IPS DF 6.9 (cell line): ENCODE results near the gene FZD10.

Source experiments
- DNase-seq: peaks from one replicate; pipeline ENCODE4 v3.0.0-alpha.2; 2013; ENCODE audit warnings: low read depth, low spot score
- H3K27ac ChIP-seq: one replicate; pipeline ENCODE4 v1.5.1; 2013; ENCODE audit warnings: low read length, control low read depth
- H3K27me3 ChIP-seq: 2 replicates; pipeline ENCODE4 v1.6.1; 2013; ENCODE audit warnings: mild to moderate bottlenecking, low read length; ENCODE audit not compliant: control insufficient read depth, insufficient read depth
- H3K36me3 ChIP-seq: 2 replicates; pipeline ENCODE4 v1.6.1; 2013; ENCODE audit warnings: low read length; ENCODE audit not compliant: control insufficient read depth, insufficient read depth
- H3K4me1 ChIP-seq: 2 replicates; pipeline ENCODE4 v1.6.1; 2013; ENCODE audit warnings: low read length; ENCODE audit not compliant: control insufficient read depth, insufficient read depth
- H3K4me3 ChIP-seq: 2 replicates; pipeline ENCODE4 v1.5.1; 2013; ENCODE audit warnings: mild to moderate bottlenecking, low read length
- H3K9me3 ChIP-seq: 2 replicates; pipeline ENCODE4 v1.6.1; 2013; ENCODE audit warnings: low read length, inconsistent platforms; ENCODE audit not compliant: control insufficient read depth, insufficient read depth
- WGBS: extraction: QIAGEN DNeasy Blood & Tissue Kit; methylation state at CpG from one replicate; pipeline ENCODE4 v1.1.7; 2013; ENCODE audit warnings: mixed read lengths, missing lambda C conversion rate; ENCODE audit not compliant: insufficient read length, insufficient coverage; 5-methylcytosine and 5-hydroxymethylcytosine counted together

FZD10 gene

DNA sequence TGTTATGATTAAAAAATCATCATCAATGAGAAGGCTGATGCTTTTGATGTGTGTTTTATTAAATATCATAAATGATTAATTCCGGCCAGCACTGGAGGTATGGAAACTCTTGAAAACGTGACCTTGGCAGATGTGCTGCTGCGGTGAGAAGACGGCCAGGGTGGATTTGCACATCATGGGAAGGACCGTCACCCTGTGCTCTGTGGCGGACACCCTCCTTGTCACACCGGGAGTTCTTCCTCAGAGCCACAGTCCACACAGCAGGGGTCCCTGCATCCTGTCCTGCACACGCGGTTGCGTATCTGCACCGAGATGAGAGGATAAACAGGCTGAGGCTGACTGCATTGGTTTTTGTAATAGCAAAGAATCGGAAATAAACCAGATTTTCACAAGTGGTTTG is 33.5 kb downstream of the FZD10 start:
- DNase-seq, result no peak
- Histone ChIP-seq H3K27me3 (no peaks in the 10 kb centered on the region), H3K4me3 (no peak overlapping the region), H3K4me1 (no peaks in the 10 kb centered on the region; the same call in 1 of the 2 replicates), H3K36me3 (no peaks in the 10 kb centered on the region), H3K9me3 (peaks cover 39% of the 10 kb centered on the region), H3K27ac (no peak overlapping the region)
- WGBS, result no CpG with 5 or more reads among the region's 12 CpGs

GRCh38 chr12:130196827-130197226 is 34.6 kb downstream of the FZD10 start:
- Histone ChIP-seq H3K27ac (no peak overlapping the region), H3K27me3 (no peaks in the 10 kb centered on the region), H3K36me3 (no peaks in the 10 kb centered on the region), H3K4me3 (no peak overlapping the region), H3K4me1 (no peaks in the 10 kb centered on the region; the same call in 1 of the 2 replicates), H3K9me3 (peaks cover 41% of the 10 kb centered on the region)
- no CpG with 5 or more reads among the region's 13 CpGs for WGBS
- DNase-seq, result no peak

DNA sequence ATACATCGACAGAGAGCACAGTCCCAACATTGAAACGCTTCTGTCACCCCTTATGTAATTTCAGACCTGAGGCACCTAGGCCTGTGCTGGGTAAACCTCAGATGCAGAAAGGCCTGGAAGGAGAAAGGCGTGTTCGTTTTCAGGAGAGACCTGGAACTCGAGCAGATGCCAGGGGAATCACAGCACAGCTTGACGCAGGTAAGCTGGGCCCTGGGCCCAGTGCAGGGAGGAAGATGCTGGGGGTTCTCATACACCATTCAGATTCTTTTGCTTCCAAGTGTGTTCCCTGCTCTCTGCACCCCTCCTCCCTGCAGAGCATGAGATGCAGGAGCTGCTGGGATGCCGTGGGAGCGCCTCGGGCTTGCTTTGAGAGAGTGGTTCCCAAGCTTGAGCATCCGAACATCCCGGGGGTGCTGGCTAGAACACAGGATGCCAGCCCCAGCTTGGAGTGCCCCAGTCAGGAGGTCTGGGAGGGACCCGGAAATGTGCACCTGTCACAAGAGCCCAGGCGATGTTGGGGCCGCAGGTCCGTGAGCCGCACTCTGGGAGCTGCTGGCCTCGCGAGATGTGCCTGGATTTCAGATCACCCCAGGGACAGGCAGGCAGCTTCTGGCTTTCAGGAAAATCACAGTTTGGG is 35.9 kb downstream of the FZD10 start:
- DNase-seq, result no peak
- Histone ChIP-seq H3K9me3 (peaks cover 40% of the 10 kb centered on the region), H3K27me3 (no peaks in the 10 kb centered on the region), H3K27ac (no peak overlapping the region), H3K4me1 (no peaks in the 10 kb centered on the region; the same call in 1 of the 2 replicates), H3K36me3 (no peaks in the 10 kb centered on the region), H3K4me3 (no peak overlapping the region)
- WGBS, result no CpG with 5 or more reads among the region's 18 CpGs

GRCh38 chr12:130198663-130199060 is 36.4 kb downstream of the FZD10 start:
- no peaks in the 10 kb centered on the region; the same call in 1 of the 2 replicates for H3K4me1 ChIP-seq
- no peaks in the 10 kb centered on the region for H3K36me3 ChIP-seq
- no peak overlapping the region for H3K4me3 ChIP-seq
- no peak overlapping the region for H3K27ac ChIP-seq
- no peaks in the 10 kb centered on the region for H3K27me3 ChIP-seq
- no peak for DNase-seq
- WGBS, result no CpG with 5 or more reads among the region's 16 CpGs
- H3K9me3 ChIP-seq, result peaks cover 41% of the 10 kb centered on the region

GRCh38 chr12:130199581-130200390 is 37.5 kb downstream of the FZD10 start:
- Histone ChIP-seq H3K27ac (no peak overlapping the region), H3K9me3 (peaks cover 41% of the 10 kb centered on the region), H3K4me3 (no peak overlapping the region), H3K4me1 (no peaks in the 10 kb centered on the region; the same call in 1 of the 2 replicates), H3K36me3 (no peaks in the 10 kb centered on the region), H3K27me3 (no peaks in the 10 kb centered on the region)
- DNase-seq, result no peak
- no CpG with 5 or more reads among the region's 18 CpGs for WGBS

DNA sequence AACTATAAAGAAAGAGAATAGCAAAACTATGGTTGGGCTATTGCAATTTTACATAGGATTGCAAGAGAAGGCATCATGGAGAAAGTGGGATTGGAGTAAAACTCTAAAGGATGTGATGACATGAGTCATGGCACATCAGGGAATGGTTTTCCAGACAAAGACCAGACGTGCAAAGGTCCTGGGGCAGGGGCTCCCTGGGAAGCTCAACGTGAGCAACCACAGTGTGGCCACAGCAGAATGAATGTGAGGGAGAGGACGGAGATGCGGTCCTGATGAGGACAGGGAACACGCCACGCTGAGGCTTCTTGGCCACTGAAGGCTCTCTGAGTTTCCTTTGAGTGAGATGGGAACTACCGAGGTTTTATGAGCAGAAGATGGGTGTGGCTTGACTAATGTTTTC is 38.2 kb downstream of the FZD10 start:
- no CpG with 5 or more reads among the region's 7 CpGs for WGBS
- H3K9me3 ChIP-seq, result peaks cover 43% of the 10 kb centered on the region
- no peak overlapping the region for H3K27ac ChIP-seq
- H3K4me3 ChIP-seq, result no peak overlapping the region
- no peaks in the 10 kb centered on the region for H3K27me3 ChIP-seq
- H3K4me1 ChIP-seq, result no peaks in the 10 kb centered on the region; the same call in 1 of the 2 replicates
- no peaks in the 10 kb centered on the region for H3K36me3 ChIP-seq
- DNase-seq, result no peak

GRCh38 chr12:130201037-130201436 is 38.8 kb downstream of the FZD10 start:
- Histone ChIP-seq H3K4me3 (no peak overlapping the region), H3K9me3 (peaks cover 44% of the 10 kb centered on the region), H3K4me1 (no peaks in the 10 kb centered on the region; the same call in 1 of the 2 replicates), H3K27me3 (no peaks in the 10 kb centered on the region), H3K36me3 (no peaks in the 10 kb centered on the region), H3K27ac (no peak overlapping the region)
- DNase-seq, result no peak
- WGBS, result no CpG with 5 or more reads among the region's 8 CpGs

DNA sequence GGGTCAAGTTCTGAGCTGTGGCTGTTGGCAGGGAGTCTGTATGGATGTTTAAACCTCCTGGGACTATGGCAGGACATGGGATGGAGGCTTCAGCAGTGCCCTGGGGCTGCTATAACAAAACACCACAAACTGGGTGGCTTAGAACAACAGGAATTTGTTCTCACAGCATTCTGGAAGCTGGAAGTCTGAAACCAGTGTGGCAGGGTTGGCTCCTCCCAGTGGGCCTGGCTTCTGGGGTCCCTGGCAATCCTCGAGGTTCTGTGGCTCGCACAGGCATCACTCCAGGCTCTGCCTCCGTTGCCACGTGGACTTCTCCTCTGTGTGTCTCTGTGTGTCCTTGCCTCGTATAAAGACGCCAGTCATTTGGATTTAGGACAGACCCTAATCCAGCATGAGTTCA is 39.9 kb downstream of the FZD10 start:
- no peak for DNase-seq
- no peaks in the 10 kb centered on the region for H3K27me3 ChIP-seq
- peaks cover 40% of the 10 kb centered on the region for H3K9me3 ChIP-seq
- no peak overlapping the region for H3K27ac ChIP-seq
- no peaks in the 10 kb centered on the region for H3K36me3 ChIP-seq
- no CpG with 5 or more reads among the region's 6 CpGs for WGBS
- no peaks in the 10 kb centered on the region; the same call in 1 of the 2 replicates for H3K4me1 ChIP-seq
- no peak overlapping the region for H3K4me3 ChIP-seq

- WGBS, result no CpG with 5 or more reads among the region's 11 CpGs
- H3K9me3 ChIP-seq, result peaks cover 33% of the 10 kb centered on the region
- no peaks in the 10 kb centered on the region for H3K36me3 ChIP-seq
Measured at GRCh38 chr12:130203151-130203550, 40.9 kb downstream of the FZD10 start.

DNA sequence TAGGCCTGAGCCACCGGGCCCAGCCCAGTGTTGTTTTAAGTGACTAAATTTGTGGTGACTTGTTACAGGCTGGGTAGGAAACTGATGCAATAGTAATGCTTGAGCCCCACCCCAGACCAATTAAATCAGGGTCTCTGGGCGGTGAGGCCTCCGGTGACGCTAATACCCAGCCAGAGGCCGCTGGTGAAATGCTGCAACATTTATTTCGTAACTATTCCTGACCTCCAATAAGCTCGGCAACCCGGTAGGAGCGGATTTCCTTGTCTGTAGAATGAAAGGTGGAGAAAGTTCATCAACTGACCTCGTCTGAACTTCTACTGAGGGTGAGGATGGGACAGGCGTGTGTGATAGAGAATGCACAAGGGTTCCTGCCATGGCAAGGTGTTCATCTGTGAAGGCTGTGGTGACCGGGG is 42.3 kb downstream of the FZD10 start:
- no peak for DNase-seq
- H3K4me3 ChIP-seq, result no peak overlapping the region
- H3K27ac ChIP-seq, result no peak overlapping the region
- H3K9me3 ChIP-seq, result peaks cover 31% of the 10 kb centered on the region
- no CpG with 5 or more reads among the region's 12 CpGs for WGBS
- H3K36me3 ChIP-seq, result no peaks in the 10 kb centered on the region
- H3K27me3 ChIP-seq, result no peaks in the 10 kb centered on the region
- H3K4me1 ChIP-seq, result no peaks in the 10 kb centered on the region; the same call in 1 of the 2 replicates

More at GRCh38 chr12:130203151-130203550, 40.9 kb downstream of the FZD10 start:
- no peaks in the 10 kb centered on the region; the same call in 1 of the 2 replicates for H3K4me1 ChIP-seq
- H3K27ac ChIP-seq, result no peak overlapping the region
- H3K27me3 ChIP-seq, result no peaks in the 10 kb centered on the region
- H3K4me3 ChIP-seq, result no peak overlapping the region
- no peak for DNase-seq
